ENCODE results near the gene PCDHGC4.

GRCh38 chr5:141518618-141519015 is 33.8 kb downstream of the PCDHGC4 start:
- no peak for TF ChIP-seq CTCF (IDR thresholded peaks at IDR 0.05; ENCODE audit: low read depth, low read length)
- TF ChIP-seq MAX (IDR thresholded peaks at IDR 0.05; ENCODE audit: low read depth, low read length) = no peak
- TF ChIP-seq POLR2A (IDR thresholded peaks at IDR 0.05; ENCODE audit: extremely low read depth, insufficient read length) = no peak
- TF ChIP-seq MYC (IDR thresholded peaks at IDR 0.05; ENCODE audit: low read depth, low read length) = no peak

All from NB4 (cell line).